K562 treated with DMSO at 1 percent for 4 hours (cell line): ENCODE results near the gene SNW1. TPM values are rescaled to one million over a fixed set of nuclear protein-coding genes. Genes with fewer than 3 reads are reported as not detected.

Experiments used
- total RNA-seq: library from RNA; unstranded; fragments of 300-600 nt; gene quantifications from 2 replicates; pipeline ENCODE4 v1.2.3, GENCODE V29; 2022; ENCODE audit not compliant: insufficient read depth

Gene SNW1
- 62.2 and 65.2 TPM in 2 replicates for total RNA-seq

GRCh38 chr14:77760381-77761204 lies at the start of gene SNW1:
Gene SNW1, minus strand, starts transcription at chr14:77761156. Its CDS starts 29 bp downstream, at chr14:77761127.

DNA sequence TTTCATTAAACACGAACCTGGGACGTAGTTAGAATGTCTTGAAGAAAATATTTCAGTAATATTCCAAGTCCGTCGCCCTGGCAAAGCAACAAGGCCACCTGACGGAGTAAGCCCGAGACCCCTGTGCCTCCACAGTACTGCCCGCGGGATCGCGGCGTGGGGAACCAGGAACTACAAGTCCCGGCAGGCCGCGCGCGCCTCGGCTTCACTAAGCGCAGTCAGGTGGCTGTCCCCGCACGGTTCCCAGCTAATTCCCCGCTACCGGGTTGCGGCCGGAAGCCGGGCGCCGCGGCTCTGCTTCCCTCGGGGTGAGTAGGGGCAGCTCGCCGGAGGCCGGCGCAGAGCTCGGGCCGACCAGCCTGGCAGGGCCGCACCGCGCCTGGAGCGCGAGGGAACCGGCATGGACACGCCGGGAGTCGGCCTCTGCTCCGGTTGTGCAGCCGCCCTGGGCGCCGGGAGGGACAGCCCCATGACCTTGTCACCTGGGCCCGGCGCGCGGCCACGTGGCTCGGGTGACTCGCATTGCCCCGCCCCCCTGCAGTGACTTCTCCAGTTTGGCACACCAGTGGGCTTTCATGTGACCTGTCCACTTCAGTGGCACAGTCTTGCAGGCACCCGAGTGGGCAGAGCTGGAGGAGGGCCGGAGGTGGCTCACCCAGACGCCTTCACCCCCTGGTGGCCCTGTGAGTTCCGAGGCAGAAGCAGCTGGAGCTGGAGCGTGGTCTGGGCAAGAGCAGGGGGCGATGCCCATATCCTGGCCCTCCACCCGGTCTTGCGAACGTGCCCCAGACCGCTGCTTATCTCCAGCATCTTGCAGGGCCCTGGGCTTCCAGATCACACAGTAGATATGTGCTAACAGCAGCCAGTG lies 39.1 kb upstream of the SNW1 start, which contains the start of gene ADCK1:
Gene ADCK1 (plus strand): TSS at position 247 of the 868 bp plus-strand sequence. CDS start 18,870 bp downstream, outside the sequence.

DNA sequence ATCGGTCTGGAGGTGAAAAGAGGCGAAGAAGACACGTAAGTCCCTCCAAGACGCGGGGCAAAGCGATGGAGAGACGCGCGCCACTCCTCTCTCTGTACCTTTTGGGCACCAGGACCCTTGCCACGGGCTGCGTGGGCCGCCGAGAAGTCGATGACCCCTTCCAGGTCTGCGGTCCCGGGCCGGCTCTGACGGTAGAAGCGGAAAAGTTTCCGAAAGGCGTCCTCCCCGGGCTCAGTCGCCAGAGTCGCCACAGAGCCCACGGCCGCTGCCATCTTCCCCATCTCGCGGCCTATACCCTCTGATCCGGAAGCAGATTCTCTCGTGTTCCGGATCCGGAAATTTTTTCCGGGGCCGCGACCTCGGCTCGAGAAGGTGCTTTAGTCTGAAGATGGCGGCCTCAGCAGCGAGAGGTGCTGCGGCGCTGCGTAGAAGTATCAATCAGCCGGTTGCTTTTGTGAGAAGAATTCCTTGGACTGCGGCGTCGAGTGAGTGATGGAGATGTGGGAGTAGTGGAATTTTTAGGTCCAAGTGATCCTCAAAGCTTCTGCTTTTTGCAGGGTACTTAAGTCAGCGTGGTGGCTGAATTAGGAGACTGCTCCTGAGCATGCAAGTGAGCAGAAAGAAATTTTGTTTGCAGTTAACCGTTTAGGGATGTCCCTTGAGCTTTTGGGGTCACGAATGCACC lies 53.1 kb downstream of the SNW1 start, which contains the start of the genes ALKBH1 and SLIRP:
Gene ALKBH1 (minus strand): TSS at position 300 of the 685 bp plus-strand sequence. CDS start 19 bp downstream, at position 281.
Gene SLIRP (plus strand): TSS at position 380 of the 685 bp plus-strand sequence. CDS start 9 bp downstream, at position 389.

Other genes starting within 250 kb of the SNW1 start
- 10.4 and 12.2 TPM in 2 replicates for gene SPTLC2, start 144.5 kb downstream of the SNW1 start, total RNA-seq
- 8.1 and 8.4 TPM in 2 replicates for gene ALKBH1, start 53.1 kb downstream of the SNW1 start, total RNA-seq
- gene SLIRP, start 53.1 kb downstream of the SNW1 start, total RNA-seq = 160 and 165 TPM in 2 replicates
- gene ADCK1, start 39.0 kb upstream of the SNW1 start, total RNA-seq = 9.0 and 15.6 TPM in 2 replicates